ENCODE measurements around the gene CELF3. TPM values are rescaled to one million over a fixed set of nuclear protein-coding genes. Genes with fewer than 3 reads are reported as not detected.

Gene CELF3
- total RNA-seq, 1 experiment from 2014 or later, result not detected

- no peaks in the 10 kb centered on the region for H3K36me3 Mint-ChIP-seq (ENCODE audit: insufficient read depth, unreplicated experiment)
- no peak overlapping the region for H3K4me3 Mint-ChIP-seq (ENCODE audit: unreplicated experiment)
- ChIA-PET CTCF (interaction anchor here (0.7 to 2.9 kb wide), 6 partner anchors 18 to 287 kb away, joined by 3 to 16 read pairs (median 4); no protein-coding TSS in a partner anchor), POLR2A (interaction anchor here (1.2 kb wide), 1 partner anchor 176 kb away, joined by 3 read pairs; no protein-coding TSS in a partner anchor)
- no peaks in the 10 kb centered on the region for H3K9me3 Mint-ChIP-seq (ENCODE audit: unreplicated experiment)
- H3K4me1 Mint-ChIP-seq (ENCODE audit: insufficient read depth, unreplicated experiment), result peaks cover 21% of the 10 kb centered on the region
- peak; percentile 44 for DNase-seq (ENCODE audit: unreplicated experiment)
- no peak overlapping the region for H3K27ac Mint-ChIP-seq (ENCODE audit: low read depth, unreplicated experiment)
- TF ChIP-seq, protein P1, sequence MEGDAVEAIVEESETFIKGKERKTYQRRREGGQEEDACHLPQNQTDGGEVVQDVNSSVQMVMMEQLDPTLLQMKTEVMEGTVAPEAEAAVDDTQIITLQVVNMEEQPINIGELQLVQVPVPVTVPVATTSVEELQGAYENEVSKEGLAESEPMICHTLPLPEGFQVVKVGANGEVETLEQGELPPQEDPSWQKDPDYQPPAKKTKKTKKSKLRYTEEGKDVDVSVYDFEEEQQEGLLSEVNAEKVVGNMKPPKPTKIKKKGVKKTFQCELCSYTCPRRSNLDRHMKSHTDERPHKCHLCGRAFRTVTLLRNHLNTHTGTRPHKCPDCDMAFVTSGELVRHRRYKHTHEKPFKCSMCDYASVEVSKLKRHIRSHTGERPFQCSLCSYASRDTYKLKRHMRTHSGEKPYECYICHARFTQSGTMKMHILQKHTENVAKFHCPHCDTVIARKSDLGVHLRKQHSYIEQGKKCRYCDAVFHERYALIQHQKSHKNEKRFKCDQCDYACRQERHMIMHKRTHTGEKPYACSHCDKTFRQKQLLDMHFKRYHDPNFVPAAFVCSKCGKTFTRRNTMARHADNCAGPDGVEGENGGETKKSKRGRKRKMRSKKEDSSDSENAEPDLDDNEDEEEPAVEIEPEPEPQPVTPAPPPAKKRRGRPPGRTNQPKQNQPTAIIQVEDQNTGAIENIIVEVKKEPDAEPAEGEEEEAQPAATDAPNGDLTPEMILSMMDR (IDR thresholded peaks at IDR 0.05; ENCODE audit: unreplicated experiment), result no peak
- no TSS peak for BruUV-seq (replicated peaks)
- H3K27me3 Mint-ChIP-seq (ENCODE audit: insufficient read depth, unreplicated experiment), result peaks cover 43% of the 10 kb centered on the region
- intact Hi-C loops (cut with micrococcal nuclease), result no loop called here
Observed at GRCh38 chr1:151713874-151714273, 2.7 kb downstream of the CELF3 start.

GRCh38 chr1:151713044-151713443 is 3.6 kb downstream of the CELF3 start:
- POLR2A ChIA-PET, result interaction anchor here (0.6 to 1.2 kb wide), 2 partner anchors 9 to 175 kb away, joined by 3 read pairs; no protein-coding TSS in a partner anchor
- H3K9me3 Mint-ChIP-seq (ENCODE audit: unreplicated experiment), result no peaks in the 10 kb centered on the region
- H3K27me3 Mint-ChIP-seq (ENCODE audit: insufficient read depth, unreplicated experiment), result peaks cover 35% of the 10 kb centered on the region
- CTCF ChIA-PET, result interaction anchor here (0.6 to 1.8 kb wide), 7 partner anchors 12 to 287 kb away, joined by 3 to 7 read pairs (median 4); no protein-coding TSS in a partner anchor
- TF ChIP-seq, protein P1 (IDR thresholded peaks at IDR 0.05; ENCODE audit: unreplicated experiment), result no peak
- BruUV-seq (replicated peaks), result no TSS peak
- intact Hi-C loops (cut with micrococcal nuclease), result no loop called here
- H3K4me1 Mint-ChIP-seq (ENCODE audit: insufficient read depth, unreplicated experiment), result peaks cover 20% of the 10 kb centered on the region
- H3K36me3 Mint-ChIP-seq (ENCODE audit: insufficient read depth, unreplicated experiment), result no peaks in the 10 kb centered on the region
- no peak overlapping the region for H3K27ac Mint-ChIP-seq (ENCODE audit: low read depth, unreplicated experiment)
- DNase-seq (ENCODE audit: unreplicated experiment), result no peak
- no peak overlapping the region for H3K4me3 Mint-ChIP-seq (ENCODE audit: unreplicated experiment)

- no peaks in the 10 kb centered on the region for H3K9me3 Mint-ChIP-seq (ENCODE audit: unreplicated experiment)
- no TSS peak for BruUV-seq (replicated peaks)
- H3K4me3 Mint-ChIP-seq (ENCODE audit: unreplicated experiment), result no peak overlapping the region
- ChIA-PET CTCF (interaction anchor here (0.6 to 1.1 kb wide), 2 partner anchors 17 to 22 kb away, joined by 3 to 6 read pairs; no protein-coding TSS in a partner anchor), POLR2A (no interaction called here)
- H3K27ac Mint-ChIP-seq (ENCODE audit: low read depth, unreplicated experiment), result no peak overlapping the region
- H3K27me3 Mint-ChIP-seq (ENCODE audit: insufficient read depth, unreplicated experiment), result peaks cover 24% of the 10 kb centered on the region
- DNase-seq (ENCODE audit: unreplicated experiment), result no peak
- TF ChIP-seq, protein P1 (IDR thresholded peaks at IDR 0.05; ENCODE audit: unreplicated experiment), result no peak
- H3K36me3 Mint-ChIP-seq (ENCODE audit: insufficient read depth, unreplicated experiment), result peaks cover 1% of the 10 kb centered on the region
- peaks cover 12% of the 10 kb centered on the region for H3K4me1 Mint-ChIP-seq (ENCODE audit: insufficient read depth, unreplicated experiment)
- intact Hi-C loops (cut with micrococcal nuclease), result no loop called here
Observed at GRCh38 chr1:151711951-151712350, 4.7 kb downstream of the CELF3 start.

- no TSS peak for BruUV-seq (replicated peaks)
- intact Hi-C loops (cut with micrococcal nuclease), result no loop called here
- CTCF ChIA-PET, result interaction anchor here (0.6 kb wide), 1 partner anchor 125 kb away, joined by 3 read pairs; no protein-coding TSS in a partner anchor
- POLR2A ChIA-PET, result interaction anchor here (0.6 kb wide), 1 partner anchor 183 kb away, joined by 3 read pairs; no protein-coding TSS in a partner anchor
- Mint-ChIP-seq H3K36me3 (ENCODE audit: insufficient read depth, unreplicated experiment) (peaks cover 4% of the 10 kb centered on the region), H3K9me3 (ENCODE audit: unreplicated experiment) (no peaks in the 10 kb centered on the region), H3K27me3 (ENCODE audit: insufficient read depth, unreplicated experiment) (peaks cover 16% of the 10 kb centered on the region), H3K4me3 (ENCODE audit: unreplicated experiment) (no peak overlapping the region), H3K4me1 (ENCODE audit: insufficient read depth, unreplicated experiment) (peaks cover 10% of the 10 kb centered on the region), H3K27ac (ENCODE audit: low read depth, unreplicated experiment) (no peak overlapping the region)
- TF ChIP-seq, protein P1 (IDR thresholded peaks at IDR 0.05; ENCODE audit: unreplicated experiment), result no peak
- no peak for DNase-seq (ENCODE audit: unreplicated experiment)
Observed at GRCh38 chr1:151711044-151711800, 5.4 kb downstream of the CELF3 start.
